Activated CD4-positive, CD25-positive, alpha-beta regulatory T cell treated with anti-CD3 and anti-CD28 coated beads, Interleukin-2, amount 50 U/mL, for 16 hours (primary cell): ENCODE measurements around the gene PREB.
"Not testable (repeated sequence)": the region's sequence is repeated elsewhere in the genome, so short reads cannot be mapped to it uniquely, and the experiment has no call there.

ENCODE experiments used
- DNase-seq: peaks from one replicate; pipeline ENCODE4 v3.0.0-alpha.2; 2020; ENCODE audit warnings: low read depth, low spot score

PREB gene

DNA sequence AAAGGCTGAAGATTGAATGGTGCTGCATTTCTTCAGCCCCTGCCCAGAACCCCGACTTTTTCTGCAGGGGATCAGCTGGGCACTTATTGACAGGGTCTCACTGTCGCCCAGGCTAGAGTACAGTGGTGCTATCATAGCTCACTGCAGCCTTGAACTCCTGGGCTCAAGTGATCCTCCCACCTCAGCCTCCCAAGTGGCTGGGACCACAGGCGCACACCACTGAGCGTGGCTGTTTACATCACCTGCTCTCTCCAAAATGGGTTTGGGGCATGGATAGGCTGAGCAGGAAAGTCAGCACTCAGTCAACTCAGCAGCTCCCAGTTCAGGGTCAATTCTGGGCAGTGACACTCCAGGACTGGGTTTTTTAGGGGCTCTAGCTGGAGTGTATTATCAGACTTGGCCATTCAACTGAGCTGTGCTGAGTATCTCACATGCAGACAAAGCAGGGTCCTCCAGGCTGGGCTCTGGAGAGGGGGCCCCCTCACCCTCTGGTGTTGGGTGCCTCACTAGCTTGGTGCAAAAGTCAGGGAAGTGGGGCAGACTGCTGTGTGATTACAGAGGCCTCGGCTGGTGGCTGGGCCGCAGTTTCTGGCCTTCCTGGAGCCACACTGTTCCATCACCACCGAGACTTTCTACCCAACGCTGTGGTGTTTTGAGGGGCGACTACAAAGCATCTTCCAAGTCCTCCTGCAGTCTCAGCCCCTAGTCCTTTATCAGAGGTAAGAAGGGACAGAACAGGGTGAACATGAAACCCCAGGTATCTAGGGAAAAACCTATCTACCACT is 6.4 kb downstream of the PREB start:
- no peak for DNase-seq

DNA sequence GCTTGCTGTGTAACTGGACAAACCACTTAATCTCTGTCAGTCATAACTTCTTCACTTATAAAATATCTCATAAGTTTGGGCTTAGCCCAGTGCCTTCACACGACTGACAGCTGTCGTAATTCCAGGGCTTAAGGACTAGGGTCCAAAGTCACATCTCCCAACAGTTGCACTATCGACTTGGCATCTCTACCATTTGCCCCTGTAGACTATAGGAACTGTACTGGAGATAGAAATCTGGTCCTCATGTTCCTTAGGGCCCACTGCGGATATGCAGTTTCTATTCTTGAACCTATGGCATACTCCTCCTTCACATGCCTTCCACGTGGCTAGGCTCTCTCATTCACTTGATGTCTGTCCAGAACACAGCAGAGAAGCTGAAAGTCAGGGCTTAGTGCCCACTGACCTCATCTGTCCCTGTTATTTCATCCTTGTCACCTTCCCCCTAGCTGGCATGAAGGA is 8.2 kb downstream of the PREB start:
- no peak for DNase-seq

DNA sequence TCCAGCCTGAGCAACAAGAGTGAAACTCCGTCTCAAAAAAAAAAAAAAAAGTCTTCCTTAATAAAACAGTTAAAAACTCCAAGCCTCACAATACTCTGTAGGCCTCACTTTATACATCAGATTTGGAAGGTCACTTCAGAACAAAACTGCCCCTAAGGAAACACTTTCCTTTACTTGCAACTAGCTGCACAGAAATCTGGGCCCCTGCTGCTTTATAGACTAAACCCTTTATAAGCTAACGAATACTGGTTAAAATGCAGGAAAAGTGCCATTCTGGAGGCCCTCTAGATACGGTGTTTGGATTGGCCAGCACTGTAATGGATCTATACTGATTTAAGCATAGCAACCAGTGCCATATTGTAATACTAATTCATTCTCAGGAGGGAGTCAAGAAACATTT is 9.3 kb downstream of the PREB start:
- no peak for DNase-seq

DNA sequence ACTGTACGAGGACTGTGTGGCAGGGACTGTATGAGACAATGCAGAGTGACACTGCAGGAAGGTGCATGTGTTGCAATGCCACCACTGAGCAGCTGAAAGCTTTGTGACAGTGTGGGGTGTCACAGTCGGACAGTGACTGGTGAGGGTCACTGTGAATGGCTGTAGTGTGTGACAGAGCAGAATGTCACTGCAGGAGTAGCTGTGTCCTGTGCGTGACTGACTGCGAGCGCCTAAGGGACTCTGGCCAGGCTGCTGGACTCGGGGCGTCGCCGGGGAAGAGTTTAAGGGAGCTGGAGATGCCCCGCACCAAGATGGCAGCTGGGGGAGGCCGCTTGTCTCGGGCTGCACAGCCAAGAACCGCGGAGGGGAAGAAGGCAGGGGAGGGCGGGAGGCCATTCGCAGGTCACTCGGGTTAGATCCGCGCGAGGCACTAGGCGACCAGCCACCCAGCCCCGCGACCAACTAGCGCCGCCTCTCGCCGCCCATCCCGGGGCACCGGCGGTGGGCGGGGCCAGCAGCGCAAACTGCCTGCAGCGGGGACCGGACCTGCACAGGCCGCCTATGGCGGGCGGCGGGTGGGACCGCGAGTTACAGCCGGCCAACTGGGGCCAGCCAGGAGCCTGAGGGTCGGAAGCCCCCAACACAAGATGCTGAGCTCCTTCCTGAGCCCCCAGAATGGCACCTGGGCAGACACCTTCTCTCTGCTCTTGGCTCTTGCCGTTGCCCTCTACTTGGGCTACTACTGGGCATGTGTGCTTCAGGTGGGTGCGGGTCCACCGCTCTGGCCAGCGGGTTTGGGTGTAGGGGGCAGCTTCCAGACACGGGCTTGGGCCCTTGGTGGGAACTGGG is 10.9 kb downstream of the PREB start, which contains the start of gene ABHD1:
TSS of gene ABHD1 (plus strand) at position 514 of the 849 bp plus-strand sequence. CDS start at position 648, 134 bp downstream.
- peak; percentile 34 for DNase-seq

DNA sequence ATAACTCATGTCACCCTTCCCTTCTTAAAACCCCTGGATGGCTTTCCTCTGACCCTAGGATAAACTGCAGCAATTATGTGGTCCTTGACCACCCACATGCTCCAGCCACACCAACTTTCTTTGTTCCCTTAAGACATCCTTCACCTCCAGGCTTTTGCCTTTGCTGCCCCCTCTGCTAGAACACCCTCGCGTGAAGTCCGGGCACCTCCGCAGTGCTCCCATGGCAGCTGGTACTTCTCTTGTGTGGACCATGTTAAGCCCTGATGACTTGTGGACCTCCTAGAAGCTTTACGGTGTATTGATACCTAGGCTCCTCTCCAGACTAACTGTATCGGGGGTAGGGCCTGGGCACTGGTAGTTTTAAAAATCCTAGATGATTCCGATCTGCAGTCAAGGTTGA is 11.6 kb downstream of the PREB start:
- DNase-seq, result no peak

DNA sequence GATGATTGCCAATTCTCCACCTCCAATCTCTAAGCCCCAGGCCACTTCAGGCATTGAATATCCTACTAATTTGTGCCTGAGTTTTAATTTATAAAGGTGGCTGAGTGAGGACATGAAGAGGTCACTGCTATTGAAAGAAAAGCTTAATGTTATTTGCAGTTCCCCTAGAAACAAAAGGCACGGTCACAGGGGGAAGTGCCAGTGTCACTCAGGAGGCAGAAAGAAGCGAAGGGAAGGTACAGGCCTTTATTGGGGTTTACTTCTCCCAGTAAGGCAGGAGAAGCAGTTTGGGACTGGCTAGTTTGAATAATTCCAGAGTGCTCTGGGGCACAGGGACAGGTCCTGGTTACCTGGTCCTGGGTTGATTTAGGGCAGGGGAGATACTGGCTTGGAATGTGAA is 12.5 kb downstream of the PREB start:
- no peak for DNase-seq

DNA sequence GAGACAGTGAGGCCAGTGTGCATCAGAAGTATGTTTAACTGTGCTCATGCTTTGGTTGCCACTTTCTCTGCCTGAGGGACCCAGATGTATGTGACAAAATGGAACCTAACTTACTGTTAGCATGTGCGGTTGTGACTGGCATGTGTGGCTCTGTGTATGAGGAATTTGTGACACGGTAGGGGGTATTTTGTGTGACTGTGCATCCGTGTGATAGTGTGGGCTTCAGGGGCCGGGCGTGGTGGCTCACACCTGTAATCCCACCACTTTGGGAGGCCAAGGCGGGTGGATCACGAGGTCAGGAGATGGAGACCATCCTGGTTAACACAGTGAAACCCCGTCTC is 15.1 kb downstream of the PREB start:
- DNase-seq, result not testable (repeated sequence)

DNA sequence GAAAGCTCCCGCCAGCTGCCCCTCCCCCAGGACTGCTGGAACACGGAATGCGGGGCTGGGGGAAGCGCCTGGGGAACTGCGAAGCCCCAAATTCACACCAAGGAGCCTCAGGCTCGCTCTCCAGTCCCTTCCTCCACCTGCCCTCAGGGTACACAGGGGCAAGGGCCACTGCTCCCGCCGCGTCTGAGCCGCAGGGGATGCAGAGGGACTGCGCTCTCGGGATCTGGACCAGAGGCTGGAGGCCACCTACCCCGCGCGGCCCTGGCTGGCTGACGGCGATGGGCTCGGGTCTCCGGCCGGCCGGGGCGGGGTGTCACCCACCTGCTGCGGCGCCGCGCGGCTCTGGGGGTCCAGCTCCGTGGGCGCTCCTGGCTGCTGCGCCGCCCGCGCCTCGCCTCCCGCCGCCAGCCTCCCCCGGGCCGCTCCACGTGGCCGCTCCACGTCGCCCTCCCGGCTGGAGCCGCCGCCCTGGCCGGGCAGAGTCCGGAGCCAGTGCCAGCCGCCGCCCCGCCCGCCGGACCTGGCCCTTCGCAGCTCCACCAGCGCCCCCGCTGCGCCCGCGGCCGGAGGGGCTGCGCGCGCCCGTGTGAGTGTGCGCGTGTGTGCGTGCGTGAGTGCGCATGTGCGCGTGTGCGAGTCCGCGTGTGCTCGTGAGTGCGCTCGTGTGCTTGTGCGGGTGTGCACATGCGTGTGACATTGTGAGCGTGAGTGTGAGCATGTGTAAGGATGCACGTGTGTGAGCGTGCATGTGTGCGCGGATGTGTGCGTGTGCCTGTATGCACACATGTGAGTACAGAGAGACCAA is 15.7 kb downstream of the PREB start, which contains the start of gene CGREF1:
TSS of gene CGREF1 (minus strand) at position 604 of the 805 bp plus-strand sequence. CDS start 14,762 bp downstream, outside the sequence.
- no peak for DNase-seq

DNA sequence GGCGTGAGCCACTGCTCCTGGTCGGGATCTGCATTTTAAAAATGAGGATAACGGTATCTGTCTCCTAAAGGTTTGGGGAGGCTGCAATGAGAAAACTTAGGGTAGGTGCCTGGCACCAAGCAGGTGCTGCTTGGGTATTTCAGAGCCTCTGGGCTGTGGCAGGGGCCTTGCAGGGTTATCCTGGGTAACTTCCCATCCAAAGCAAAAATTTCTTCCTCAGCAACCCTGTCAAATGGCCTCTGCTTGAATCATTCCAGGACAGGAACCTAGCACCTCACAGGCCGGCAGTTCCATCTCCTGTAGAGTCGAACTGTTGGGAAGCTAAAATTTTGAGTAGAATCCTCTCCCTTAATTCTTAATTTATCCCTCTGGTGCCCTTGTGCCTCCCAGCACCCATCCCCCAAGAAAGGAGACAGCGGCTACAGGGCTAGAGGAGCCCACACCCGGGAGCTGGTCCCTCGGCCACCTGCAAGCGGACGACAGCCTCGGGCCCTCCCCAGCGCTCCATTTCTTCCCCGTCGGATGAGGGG is 16.4 kb downstream of the PREB start:
- no peak for DNase-seq

DNA sequence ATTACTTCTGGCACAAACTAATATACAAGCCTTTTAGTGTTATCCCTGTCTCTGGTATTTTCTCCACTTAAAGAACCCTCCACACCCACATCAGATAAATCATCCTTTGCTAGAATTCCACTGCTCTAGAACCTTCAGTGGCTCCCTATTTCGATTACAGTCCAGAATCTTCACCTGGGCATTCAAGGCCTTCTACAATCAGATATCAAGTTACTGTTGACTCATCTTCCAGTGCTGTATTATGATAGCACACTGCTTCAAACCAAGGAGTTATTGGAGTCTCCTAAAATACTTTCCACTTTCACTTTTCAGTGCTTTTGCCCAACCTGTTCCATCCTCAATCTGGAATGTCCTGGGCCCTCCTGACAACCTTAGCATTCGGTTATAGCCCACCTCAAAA is 18.9 kb downstream of the PREB start:
- no peak for DNase-seq

DNA sequence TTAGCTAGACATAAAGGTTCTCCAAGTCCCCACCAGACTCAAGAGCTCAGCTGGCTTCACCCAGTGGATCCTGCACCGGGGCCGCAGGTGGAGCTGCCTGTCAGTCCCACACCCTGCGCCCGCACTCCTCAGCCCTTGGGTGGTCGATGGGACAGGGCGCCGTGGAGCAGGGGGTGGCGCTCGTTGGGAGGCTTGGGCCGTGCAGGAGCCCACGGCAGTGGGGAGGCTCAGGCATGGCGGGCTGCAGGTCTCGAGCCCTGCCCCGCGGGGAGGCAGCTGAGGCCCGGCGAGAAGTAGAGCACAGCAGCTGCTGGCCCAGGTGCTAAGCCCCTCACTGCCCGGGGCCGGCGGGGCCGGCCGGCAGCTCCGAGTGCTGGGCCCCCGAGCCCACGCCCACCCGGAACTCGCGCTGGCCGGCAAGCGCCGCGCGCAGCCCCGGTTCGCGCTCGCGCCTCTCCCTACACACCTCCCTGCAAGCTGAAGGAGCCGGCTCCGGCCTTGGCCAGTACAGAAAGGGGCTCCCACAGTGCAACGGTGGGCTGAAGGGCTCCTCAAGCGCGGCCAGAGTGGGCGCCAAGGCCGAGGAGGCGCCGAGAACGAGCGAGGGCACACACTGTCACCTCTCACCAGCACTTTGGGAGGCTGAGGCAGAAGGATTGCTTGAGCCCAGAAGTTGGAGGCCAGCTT is 22.9 kb downstream of the PREB start:
- DNase-seq, result not testable (repeated sequence)

DNA sequence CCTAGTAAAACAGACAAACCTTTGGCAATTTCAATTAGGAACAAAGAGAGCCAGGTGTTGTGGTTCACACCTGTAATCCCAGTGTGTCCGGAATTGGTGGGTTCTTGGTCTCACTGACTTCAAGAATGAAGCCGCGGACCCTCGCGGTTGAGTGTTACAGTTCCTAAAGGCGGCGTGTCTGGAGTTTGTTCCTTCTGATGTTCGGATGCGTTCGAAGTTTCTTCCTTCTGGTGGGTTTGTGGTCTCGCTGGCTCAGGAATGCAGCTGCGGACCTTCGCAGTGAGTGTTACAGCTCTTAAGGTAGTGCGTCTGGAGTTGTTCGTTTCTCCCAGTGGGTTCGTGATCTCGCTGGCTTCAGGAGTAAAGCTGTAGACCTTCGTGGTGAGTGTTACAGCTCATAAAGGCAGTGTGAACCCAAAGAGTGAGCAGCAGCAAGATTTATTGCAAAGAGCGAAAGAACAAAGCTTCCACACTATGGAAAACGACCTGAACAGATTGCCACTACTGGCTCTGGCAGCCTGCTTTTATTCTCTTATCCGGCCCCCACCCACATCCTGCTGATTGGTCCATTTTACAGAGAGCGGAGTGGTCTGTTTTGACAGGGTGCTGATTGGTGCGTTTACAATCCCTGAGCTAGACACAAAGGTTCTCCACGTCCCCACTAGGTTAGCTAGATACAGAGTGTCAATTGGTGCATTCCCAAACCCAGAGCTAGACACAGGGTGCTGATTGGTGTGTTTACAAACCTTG is 23.7 kb downstream of the PREB start:
- DNase-seq, result not testable (repeated sequence)

DNA sequence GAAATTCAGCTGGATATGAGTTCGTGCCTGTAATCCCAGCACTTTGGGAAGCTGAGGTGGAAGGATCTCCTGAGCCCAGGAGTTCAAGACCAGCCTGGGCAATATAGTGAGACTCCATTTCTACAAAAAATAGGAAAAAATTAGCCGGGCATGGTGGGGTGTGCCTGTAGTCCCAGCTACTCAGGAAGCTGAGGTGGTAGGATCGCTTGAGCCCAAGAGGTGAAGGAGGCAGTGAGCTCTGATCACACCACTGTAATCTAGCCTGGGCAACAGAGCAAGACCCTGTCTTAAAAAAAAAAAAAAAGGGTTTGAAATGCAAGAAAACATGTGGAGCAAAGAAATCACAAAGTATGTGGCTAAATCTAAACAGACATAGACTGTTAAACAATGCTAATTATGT is 25.4 kb downstream of the PREB start:
- DNase-seq, result no peak

DNA sequence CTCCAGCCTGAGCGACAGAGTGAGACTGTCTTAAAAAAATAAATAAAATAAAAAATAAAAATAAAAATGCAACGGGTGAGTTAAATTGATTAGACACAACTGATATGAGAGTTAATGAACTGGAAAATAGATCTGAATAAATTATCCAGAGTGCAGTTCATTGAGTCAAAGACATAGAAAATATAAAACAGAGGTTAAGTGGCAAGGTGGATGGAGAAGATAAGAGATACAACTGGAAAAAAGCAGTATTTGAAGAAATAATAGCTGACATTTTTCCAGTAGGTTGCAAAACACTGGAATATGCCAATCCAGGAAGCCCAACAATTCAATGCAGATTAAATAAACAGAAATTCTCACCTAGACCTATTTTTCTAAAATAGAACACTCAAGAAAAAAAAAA is 26.2 kb downstream of the PREB start:
- no peak for DNase-seq

DNA sequence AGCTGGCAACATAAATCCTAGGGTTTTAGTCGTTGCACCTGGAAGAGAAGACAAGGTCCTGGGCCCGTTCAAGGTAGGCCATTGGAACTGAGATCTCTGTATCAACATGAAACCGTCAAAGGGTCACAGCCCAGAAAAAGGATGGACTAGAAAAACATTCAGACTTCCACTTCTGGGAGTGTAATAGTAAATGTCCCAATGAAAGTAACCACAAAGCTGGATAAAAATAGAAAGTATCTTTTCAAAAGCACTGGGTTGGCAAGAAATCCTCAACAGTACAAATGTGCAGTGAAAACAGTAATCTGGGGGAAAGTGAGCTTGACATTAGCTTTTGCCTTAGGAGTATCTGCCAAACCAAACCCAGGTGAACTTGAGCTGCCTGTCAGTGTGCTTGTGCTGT is 28.5 kb downstream of the PREB start:
- no peak for DNase-seq

DNA sequence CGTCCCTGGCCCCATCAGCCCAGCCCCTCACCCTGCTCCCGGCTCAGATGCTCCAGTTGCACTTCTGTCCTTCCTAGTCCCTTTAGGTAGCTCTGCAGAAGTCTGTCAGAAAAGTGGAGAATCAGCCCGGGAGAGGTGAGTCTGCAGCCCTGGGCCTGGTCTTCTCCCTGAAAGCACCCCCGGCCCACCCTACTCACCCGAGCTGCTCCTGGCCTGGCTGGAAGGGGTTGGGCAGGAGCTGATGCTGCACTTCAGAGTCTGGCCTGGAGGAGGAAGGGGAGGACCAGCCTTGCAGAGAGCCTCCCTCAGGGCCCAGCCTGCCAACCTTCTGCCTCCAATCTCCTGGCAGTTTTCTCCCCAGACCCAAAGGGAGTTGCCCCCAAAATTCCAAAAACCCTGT is 32.1 kb downstream of the PREB start:
- no peak for DNase-seq

DNA sequence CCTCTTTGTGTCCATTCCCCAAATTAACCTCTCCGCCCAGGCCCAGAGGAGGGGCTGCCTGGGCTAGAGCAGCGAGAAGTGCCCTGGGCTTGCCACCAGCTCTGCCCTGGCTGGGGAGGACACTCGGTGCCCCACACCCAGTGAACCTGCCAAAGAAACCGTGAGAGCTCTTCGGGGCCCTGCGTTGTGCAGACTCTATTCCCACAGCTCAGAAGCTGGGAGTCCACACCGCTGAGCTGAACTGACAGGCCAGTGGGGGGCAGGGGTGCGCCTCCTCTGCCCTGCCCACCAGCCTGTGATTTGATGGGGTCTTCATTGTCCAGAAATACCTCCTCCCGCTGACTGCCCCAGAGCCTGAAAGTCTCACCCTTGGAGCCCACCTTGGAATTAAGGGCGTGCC is 34.4 kb downstream of the PREB start:
- no peak for DNase-seq

DNA sequence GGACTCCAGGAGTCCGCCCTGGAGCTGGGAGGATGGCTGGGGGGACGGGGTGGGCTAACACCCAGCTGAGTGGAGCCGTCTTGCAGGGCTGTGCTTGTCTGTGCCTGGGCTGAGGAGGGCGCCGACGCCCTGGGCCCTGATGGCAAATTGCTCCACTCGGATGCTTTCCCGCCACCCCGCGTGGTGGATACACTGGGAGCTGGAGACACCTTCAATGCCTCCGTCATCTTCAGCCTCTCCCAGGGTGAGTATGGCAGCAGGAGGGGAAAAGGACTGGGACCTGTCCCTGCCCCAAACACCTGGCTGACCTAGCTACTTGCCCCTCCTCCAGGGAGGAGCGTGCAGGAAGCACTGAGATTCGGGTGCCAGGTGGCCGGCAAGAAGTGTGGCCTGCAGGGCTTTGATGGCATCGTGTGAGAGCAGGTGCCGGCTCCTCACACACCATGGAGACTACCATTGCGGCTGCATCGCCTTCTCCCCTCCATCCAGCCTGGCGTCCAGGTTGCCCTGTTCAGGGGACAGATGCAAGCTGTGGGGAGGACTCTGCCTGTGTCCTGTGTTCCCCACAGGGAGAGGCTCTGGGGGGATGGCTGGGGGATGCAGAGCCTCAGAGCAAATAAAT is 35.0 kb downstream of the PREB start:
- DNase-seq, result no peak

DNA sequence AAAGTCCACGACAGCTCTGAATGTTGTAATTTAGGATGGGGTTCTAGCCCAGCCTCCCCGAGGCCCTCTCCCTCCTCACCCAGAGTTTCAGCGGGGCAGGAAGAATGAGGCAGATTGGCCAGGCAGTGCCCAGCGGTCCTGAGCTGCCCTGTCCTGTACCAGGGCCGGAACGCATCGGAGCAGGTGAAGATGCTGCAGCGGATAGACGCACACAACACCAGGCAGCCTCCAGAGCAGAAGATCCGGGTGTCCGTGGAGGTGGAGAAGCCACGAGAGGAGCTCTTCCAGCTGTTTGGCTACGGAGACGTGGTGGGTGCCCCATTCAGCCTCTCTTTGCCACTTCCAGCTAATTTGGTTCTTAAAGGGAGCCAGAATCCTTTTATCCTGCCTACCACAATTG is 37.1 kb downstream of the PREB start:
- DNase-seq, result no peak

DNA sequence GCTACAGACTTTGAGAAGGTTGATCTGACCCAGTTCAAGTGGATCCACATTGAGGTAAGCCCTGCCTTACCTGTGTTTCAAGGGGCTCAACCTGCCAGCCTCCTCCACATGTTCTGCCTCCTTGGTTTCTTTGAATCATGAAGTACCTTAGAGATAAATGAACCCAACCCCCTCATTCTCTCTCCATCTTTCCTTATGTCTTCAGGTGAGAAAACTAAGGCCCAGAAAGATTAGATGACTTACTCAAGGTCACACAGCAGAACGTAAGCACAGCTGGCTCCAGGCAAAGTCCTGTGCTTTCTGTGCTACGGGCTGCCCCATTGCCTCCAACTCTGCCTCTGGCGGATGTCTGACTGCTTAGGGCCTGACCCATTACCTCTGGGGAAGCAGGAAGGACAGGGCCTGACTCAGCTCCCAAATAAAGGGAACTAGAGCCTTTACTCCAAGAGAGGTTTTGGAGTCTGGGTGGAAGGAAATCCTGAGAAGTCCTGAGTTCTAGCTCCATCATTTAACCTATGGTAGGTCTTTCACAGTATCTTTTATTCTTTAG is 37.6 kb downstream of the PREB start:
- no peak for DNase-seq
